Kidney glomerular epithelial cell (primary cell): Measurements from ENCODE around the gene ANKEF1.
"Not testable (repeated sequence)": the region's sequence is repeated elsewhere in the genome, so short reads cannot be mapped to it uniquely, and the experiment has no call there.

Experiments used
- DNase-seq: peaks from one replicate; lab custom pipeline; 2025; lab: John Stamatoyannopoulos, UW

The ANKEF1 gene

GRCh38 chr20:10033905-10034650, 709 bp upstream of the ANKEF1 start:
- DNase-seq: no peak

GRCh38 chr20:10036321-10036720, 1.5 kb downstream of the ANKEF1 start:
- not testable (repeated sequence) for DNase-seq

- peak; percentile 16 for DNase-seq
Measured at GRCh38 chr20:10040070-10040975, 5.5 kb downstream of the ANKEF1 start.

DNA sequence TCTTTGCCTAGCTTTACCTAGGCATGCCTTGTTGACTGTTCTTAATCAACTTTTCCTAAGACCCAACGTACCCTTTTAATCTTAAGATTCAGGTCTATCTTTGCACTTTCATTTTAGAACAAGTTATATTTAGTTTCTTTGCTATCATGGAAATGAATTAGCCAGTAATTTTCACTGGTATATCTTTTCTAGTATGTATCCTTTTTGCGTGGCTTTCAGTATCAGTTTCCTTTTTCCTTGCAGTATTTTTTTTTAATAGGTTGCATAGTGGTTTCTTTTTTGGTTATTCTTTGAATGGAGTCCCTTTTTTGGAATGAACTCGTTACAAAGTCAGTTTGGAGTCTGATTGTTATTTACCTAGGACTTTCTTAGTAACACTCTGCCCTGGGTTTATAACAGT, 7.3 kb downstream of the ANKEF1 start:
- no peak for DNase-seq

- DNase-seq: no peak
Measured at GRCh38 chr20:10047427-10047826, 12.6 kb downstream of the ANKEF1 start.

DNA sequence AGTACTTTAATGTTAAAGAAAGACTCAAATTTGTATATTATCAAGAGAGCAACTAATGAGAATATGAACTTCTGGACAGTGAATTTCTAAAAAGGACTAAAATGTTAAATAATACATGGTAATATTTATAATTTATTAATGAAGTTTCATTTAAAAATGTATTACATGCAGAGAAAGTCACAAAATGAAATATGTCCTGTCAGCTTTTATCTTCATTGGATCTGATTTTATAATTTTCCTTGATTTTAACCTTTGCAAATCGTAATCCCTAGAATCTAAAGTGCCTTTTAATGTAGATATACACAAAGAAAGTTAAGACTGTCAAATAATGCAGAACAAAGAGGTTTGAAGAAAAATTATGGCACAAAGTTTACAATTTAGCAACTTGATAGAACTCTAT, 16.4 kb downstream of the ANKEF1 start:
- no peak for DNase-seq

- DNase-seq: no peak
Measured at GRCh38 chr20:10059006-10059405, 24.2 kb downstream of the ANKEF1 start.

GRCh38 chr20:10060226-10060625, 25.4 kb downstream of the ANKEF1 start:
- DNase-seq: no peak

- DNase-seq: no peak
Measured at GRCh38 chr20:10061641-10062040, 26.9 kb downstream of the ANKEF1 start.

GRCh38 chr20:10063482-10063881, 28.7 kb downstream of the ANKEF1 start:
- DNase-seq: no peak

DNA sequence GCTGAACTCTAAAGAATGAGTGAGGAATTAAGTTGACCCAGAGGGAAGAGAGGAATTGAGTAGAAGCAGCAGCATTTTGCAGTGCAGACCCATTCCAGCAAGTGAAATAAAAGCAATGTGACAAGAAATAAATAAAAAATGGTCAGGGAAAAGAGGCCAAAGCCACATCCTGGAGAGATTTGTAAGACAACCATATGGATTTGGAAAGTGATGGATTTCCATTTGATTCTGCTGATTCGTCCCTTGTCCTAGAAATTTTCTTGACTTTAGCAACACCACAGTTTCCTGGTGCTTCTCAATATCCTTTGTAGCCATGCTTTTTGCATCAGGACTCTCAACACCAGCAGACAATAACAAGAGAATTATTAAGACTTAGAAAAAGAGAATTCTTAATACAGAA, 29.8 kb downstream of the ANKEF1 start:
- DNase-seq: no peak

- DNase-seq: no peak
Measured at GRCh38 chr20:10065154-10065833, 30.5 kb downstream of the ANKEF1 start.

- DNase-seq: no peak
Measured at GRCh38 chr20:10067321-10067720, 32.5 kb downstream of the ANKEF1 start.

DNA sequence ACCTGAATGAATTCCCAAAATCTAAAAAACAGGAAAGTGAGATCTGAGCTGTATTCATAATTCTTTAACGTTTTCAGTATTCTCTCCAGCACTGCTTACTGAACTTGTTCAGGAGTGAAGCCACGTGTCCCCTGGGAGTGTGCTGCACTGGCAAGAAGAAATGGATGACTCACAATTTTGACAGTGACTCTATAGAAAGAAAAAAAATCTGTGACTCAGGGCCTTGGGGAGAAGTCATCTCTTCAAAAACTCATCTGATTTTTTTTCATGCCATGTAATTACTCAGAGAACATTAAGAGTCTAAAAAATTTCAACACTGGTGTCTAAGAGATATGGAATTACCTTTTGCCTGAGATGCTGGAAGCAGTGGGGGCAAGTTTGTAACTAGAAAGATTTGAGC, 39.7 kb downstream of the ANKEF1 start:
- DNase-seq: peak; percentile 87

DNA sequence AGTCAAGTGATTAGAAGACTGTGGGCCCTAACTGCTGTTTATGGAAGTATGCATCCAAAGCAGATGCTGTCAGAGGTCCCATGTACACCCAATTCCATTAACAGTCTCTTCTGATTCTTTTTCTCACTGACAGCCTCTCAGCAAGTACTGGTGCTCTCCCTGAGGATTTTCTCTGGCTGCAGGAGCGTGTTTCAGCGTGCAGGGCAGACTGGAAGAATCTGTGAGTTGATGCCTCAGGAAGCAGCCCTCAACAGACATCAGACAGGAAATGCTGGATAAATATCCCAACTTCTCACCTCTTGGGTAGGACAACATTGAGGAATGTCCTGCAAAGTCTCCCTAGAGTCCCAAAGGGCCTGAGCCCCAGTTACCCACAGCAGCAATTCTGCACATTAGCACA, 40.8 kb downstream of the ANKEF1 start:
- no peak for DNase-seq

DNA sequence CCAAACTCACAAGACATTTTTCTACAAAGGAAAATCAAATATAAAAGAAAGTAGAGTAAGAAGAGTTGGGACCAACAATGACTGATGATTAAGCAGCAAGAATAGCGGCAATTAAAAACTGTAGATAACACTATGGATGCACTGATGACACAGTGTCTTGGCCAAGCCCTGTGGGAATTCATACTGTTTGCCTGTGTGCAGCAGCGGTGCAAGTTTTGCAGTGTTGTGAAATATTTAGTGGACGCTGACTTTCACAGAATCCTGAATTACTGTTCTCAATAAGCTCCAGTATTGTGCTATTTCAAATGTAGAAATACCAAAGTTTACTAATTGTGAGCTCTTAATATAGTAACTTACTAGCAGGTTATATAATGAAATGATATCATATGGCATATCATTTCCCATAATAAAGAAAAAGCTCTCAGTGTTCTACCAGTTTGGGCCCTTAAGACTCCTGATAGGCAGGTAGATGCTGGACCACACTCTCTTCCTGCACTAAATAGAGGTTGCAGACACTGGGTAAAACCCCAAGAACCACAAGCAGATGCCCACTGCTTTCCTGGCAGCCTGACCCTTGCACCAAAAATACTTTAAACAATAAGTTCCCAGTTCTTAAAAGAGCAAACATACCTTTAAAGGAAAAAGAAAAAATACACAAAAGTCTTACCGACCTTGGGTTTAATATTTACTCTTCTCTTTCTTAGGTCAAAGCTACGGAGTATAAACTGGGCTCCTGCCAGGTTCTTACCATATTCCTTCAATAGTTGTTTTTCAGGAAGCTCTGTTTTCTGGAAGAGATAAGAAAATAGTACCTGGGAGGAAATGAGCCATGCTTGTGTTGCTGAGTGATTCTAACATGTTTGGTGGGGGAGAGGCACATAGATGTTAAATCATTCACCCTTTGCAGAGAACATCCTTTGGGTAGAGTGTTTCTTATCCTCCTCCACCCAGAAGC, 41.6 kb downstream of the ANKEF1 start:
- peak; percentile 54 for DNase-seq

DNA sequence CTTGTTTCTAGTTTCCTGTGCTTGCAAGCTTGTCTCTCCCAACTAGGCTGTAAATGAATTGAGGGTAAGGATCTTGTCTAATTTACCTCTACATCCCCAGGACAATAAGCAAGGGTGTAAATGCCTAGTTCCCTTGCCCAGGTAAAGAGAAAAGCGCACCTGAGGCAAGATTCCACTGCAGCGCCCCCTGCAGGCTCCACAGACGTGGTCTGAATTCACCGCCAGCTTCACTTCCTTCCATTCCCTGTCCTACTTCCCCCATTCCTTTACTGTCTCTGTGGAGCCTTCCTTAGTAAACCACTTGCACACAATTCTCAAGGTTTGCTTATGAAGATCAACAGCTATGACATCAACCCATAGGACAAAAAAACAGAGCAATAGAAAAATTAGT, 42.3 kb downstream of the ANKEF1 start:
- peak; percentile 54 for DNase-seq

DNA sequence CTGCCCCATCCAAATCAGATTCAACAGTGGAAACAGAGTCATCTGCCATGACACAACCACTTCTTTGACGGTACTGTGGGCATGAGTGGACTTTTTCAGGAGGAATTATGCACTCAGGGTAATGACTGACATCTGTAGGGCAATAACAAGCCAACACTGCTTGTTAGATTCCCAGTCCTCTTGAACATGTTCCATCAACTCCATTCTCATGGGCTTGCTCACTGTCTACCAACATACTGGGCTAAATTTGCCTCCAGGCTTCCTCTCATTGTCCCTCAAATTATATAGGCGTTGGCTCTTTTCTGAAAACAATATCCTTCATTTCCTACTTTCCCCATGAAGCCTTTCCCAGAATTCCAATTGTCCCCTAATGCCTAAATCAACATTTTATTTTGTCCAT, 43.1 kb downstream of the ANKEF1 start:
- DNase-seq: no peak

DNA sequence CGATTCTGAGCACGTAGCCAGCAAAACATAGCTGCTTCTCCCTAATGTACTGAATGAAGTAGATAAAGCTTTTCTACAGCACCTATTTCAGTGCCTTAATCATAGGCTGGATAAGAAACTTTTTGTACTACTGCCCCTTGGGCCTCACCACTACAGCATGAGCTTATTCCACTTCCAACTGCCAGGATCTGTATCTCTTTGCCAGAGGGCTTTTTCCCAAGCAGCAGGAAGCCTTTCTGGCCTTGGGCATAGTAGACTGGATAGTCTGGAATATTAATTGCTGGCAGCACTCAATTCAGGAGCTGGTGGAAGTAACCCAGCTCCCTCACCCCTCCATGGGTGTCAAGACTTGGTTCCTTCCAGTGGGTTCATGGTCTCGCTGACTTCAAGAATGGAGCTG, 43.6 kb downstream of the ANKEF1 start:
- no peak for DNase-seq

GRCh38 chr20:10079964-10080363, 45.2 kb downstream of the ANKEF1 start:
- DNase-seq: no peak

- DNase-seq: no peak
Measured at GRCh38 chr20:10080574-10080973, 45.8 kb downstream of the ANKEF1 start.
